Right kidney (tissue), 1 donor: ENCODE data around the gene ARNT2.
A peak's percentile ranks its signal among the peaks of the same experiment; 100 is the strongest.

Experiments used
- DNase-seq: peaks from one replicate; pipeline ENCODE4 v3.0.0-alpha.2; 2016

ARNT2 gene

DNA sequence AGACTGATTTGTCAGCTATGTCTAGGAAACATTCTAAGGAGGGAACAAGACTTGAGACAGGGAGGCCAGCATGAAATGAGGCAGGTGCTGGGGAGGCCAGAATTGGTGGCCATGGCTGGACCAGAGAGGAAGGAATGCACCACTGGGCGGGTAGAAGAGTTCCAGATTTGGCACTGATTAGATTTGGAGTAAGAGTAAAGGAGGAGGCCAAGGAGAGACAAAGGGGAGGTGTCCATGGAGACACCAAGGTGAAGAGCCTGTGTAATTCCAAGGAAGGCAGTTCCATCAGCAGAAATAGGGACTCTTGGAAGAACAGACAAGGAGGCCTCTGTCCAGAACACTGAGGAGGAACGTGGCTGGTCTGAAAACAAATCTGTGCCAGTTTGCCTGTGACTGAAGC, 1.8 kb downstream of the ARNT2 start:
- no peak for DNase-seq

- DNase-seq: no peak
These were observed 7.7 kb downstream of the ARNT2 start for GRCh38 chr15:80411788-80412288.

GRCh38 chr15:80414546-80415357, 10.6 kb downstream of the ARNT2 start:
- DNase-seq: no peak

- DNase-seq: no peak
These were observed 11.1 kb downstream of the ARNT2 start for GRCh38 chr15:80415358-80415670.

DNA sequence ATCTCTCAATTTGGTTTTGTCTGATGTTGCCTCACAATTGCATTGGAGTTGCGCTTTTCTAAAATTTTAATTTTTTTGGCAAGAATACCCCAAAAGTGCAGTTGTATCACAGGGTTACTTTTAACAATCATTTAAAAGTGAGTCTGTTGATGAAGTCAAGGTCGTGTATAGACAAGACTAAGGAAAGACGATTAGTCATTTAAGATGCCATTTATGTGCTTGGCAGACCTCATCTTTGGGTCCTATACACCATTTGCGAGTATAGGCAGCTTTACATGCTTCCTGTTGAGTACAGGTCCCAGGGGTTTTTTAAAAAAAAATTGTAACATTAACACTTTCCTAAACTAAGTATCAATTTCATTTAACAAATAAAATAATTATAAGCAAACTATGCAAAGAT, 12.5 kb downstream of the ARNT2 start:
- DNase-seq: no peak

GRCh38 chr15:80418892-80419537, 14.8 kb downstream of the ARNT2 start:
- DNase-seq: no peak

- no peak for DNase-seq
These were observed 15.4 kb downstream of the ARNT2 start for GRCh38 chr15:80419546-80419945.

DNA sequence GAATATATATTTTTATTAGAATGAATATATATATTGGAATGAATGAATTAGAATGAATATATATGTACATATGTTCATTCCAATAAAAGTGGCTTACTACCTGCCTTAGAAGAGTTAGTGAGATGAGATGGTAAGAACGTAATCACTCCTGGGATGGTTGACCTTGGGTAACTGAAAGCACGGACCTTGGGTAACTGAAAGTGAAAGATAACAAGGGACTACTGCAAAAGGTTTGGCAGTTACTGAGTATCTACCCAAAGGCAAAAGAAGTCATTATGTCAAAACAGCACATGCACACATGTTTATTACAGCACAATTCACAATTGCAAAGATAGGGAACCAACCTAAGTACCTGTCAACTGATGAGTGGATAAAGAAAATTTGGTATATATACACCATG, 16.5 kb downstream of the ARNT2 start:
- DNase-seq: no peak

GRCh38 chr15:80423215-80423614, 19.0 kb downstream of the ARNT2 start:
- no peak for DNase-seq

DNA sequence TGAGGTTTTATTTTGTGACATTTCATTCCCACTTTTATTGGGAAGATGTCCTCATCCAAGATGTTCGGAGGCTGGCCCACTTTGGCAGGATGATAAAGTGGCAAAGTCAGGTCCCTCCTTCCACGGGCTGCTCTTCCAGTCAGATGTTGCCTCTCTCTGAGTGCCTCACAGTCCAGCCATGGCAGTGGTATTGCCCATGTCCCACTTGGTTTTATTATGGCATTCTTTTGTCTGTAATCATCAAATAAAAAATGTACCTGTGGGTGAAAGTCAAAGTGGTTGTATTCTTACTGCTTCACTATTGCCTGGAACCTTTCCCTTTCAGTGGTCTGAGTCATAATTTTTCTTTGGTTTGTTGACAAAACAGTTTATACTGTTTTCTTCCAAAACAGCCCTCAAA, 20.2 kb downstream of the ARNT2 start:
- DNase-seq: no peak

GRCh38 chr15:80426316-80426715, 22.1 kb downstream of the ARNT2 start:
- DNase-seq: no peak

- no peak for DNase-seq
These were observed 25.8 kb downstream of the ARNT2 start for GRCh38 chr15:80429964-80430363.

DNA sequence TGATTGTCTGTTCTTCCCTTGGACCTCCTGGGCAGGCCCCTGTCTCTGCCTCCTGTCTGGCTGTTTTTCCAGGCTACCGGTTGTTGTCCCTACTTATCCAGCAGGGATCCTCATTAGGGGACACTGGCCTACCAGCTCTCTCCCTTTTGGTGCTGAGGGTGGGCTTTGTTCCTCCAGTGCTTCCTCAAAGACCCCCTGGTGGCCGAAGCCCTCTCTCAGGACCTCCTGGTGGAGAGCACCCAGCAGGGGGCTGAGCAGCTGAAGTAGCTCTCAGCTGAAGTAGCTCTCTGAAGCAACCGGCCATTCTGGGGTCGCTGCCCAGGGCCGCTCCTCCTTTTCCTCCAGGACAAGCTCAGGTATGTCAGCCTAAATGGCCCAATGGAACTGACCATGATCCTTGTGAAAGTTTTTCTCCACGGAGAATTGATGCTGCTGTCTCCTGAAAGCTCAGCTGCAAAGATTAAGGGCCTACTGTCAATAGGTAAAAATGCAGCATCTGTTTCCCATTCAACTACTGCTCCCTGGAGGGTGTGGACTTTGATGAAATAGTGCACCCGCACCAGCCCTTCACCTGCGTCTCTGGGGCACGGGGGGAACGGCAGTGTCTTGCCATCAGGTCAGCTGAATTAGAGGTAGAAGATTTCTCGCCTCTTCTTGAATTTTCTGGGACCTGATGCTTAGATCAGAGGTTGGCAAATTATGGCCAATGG, 27.6 kb downstream of the ARNT2 start:
- DNase-seq: no peak

DNA sequence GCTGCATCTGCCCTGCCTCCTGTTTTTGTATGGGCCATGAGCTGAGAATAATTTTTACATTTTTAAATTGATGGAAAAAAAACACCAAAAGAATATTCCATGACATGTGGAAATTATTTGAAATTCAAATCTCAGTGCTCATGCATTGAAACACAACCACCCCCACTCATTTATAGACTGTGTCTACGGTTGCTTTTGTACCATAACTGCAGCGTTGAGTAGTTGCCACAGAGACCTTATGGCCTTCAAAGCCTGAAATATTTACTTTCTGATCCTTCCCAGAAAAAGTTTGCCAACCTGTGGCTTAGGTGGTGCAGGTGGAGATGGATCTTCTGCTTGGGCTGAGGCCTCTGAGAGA, 28.1 kb downstream of the ARNT2 start:
- DNase-seq: no peak

- no peak for DNase-seq
These were observed 29.7 kb downstream of the ARNT2 start for GRCh38 chr15:80433836-80434235.

GRCh38 chr15:80434926-80435720, 30.9 kb downstream of the ARNT2 start:
- DNase-seq: peak; percentile 31

GRCh38 chr15:80436511-80437307, 32.5 kb downstream of the ARNT2 start:
- no peak for DNase-seq

DNA sequence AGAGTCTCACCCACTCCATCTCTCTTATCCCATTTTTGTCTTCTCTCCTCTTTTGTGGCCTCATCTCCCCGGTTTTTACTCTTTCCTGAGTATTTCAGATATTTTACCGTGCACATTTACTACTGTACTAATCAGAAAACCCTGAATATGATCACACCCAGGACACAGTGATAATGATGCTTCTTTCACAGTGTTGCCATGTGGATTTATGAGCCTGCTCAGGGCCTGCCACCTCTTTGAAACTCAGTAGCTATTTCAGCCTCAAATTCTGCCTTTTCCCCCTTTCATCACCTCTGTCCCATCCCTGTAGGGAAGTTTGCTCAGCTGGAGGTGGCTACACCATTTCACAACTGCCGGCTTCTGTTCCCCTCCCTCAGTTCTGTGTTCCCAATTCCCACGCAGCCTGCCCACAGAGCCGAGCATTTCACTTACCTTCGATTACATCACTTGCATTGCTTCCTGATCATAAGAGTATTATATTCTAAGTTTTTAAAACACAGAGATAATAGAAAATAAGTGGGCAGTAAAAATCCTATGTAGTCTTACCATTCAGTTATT, 33.2 kb downstream of the ARNT2 start:
- no peak for DNase-seq

DNA sequence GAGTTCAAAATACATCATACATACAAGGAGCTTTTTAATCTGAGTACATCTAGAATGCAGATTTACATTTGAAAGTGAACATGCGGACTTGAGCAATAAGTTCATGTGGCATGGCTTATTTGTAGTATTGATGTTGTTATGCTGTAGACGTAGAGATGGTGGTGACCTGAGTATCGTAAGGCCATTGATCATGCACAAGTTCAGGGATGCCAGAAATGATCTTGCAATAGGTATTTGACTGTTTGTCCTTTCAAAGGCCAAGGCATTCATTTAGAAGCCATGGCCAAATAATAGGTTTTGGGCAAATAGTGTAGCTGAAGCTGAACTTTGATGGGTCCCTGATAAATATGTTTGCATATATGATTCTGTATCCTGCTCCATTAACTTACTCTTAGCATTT, 35.0 kb downstream of the ARNT2 start:
- DNase-seq: no peak

DNA sequence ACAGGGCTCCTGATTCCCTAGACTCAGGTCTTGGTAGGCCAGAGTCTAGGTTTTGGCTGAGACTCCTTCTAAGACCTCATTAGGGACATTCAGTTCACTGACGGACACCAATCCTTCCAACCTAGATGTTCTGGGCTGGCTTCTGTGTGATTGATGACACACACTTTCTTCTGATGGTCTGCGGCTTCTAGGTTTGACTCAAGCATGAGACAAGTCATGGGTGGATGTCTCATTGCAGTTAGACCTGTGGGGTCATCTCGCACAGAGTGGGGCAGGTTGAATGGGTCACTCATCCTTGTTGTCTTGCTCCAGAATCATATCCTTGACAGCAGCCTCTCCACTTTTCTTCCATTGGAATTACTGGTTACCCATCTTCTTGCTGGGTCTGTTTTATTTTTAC, 35.8 kb downstream of the ARNT2 start:
- no peak for DNase-seq

DNA sequence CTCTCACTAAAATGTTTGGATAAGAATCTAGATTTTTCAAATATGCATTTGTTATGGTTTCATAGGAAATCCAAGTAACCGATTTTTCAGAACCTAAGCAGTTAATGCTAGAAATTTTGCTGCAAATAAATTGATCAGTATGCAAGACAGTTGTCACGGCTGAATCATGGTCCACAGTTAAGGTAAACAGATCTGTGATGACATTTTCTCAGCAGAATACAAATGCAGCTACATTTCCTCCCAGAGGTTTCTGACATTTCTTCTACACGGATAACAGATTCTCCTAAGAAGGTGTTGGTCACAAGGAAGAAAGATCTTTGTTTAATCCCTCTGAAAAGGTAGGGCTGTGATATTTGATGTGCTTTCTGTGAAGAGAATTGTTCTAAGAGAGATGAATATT, 36.9 kb downstream of the ARNT2 start:
- DNase-seq: no peak

GRCh38 chr15:80441714-80442113, 37.5 kb downstream of the ARNT2 start:
- DNase-seq: no peak
